GM18873 (cell line): ENCODE measurements around the gene DPT.
"Not testable (repeated sequence)": the region's sequence is repeated elsewhere in the genome, so short reads cannot be mapped to it uniquely, and the experiment has no call there.

ENCODE experiments used
- ATAC-seq: cut with Tn5 transposase; IDR thresholded peaks from one replicate; pipeline ENCODE4 v1.9.1; 2021; ENCODE audit warnings: mild to moderate bottlenecking, moderate library complexity, moderate number of reproducible peaks; ENCODE audit not compliant: unreplicated experiment, low FRiP score

The DPT gene

GRCh38 chr1:168728473-168729404, at the start of gene DPT:
TSS of gene DPT (minus strand) at chr1:168729206. CDS start at chr1:168729174, 32 bp downstream.
- no peak for ATAC-seq

GRCh38 chr1:168775366-168775765, 46.4 kb upstream of the DPT start:
- ATAC-seq = no peak

GRCh38 chr1:168774241-168774640, 45.2 kb upstream of the DPT start:
- ATAC-seq = no peak

GRCh38 chr1:168772428-168773060, 43.5 kb upstream of the DPT start:
- no peak for ATAC-seq

GRCh38 chr1:168771104-168771630, 42.2 kb upstream of the DPT start:
- ATAC-seq = no peak

- not testable (repeated sequence) for ATAC-seq
Measured at GRCh38 chr1:168769893-168770292, 40.9 kb upstream of the DPT start.

GRCh38 chr1:168767894-168768584, 39.0 kb upstream of the DPT start:
- ATAC-seq = no peak

- ATAC-seq = no peak
Measured at GRCh38 chr1:168766568-168766967, 37.6 kb upstream of the DPT start.

GRCh38 chr1:168763031-168763430, 34.0 kb upstream of the DPT start:
- ATAC-seq = no peak

- ATAC-seq = no peak
Measured at GRCh38 chr1:168762473-168762872, 33.5 kb upstream of the DPT start.

- no peak for ATAC-seq
Measured at GRCh38 chr1:168760781-168761180, 31.8 kb upstream of the DPT start.

- ATAC-seq = no peak
Measured at GRCh38 chr1:168760241-168760640, 31.2 kb upstream of the DPT start.

GRCh38 chr1:168759077-168759476, 30.1 kb upstream of the DPT start:
- no peak for ATAC-seq

GRCh38 chr1:168758503-168758902, 29.5 kb upstream of the DPT start:
- ATAC-seq = no peak

GRCh38 chr1:168755800-168756418, 26.9 kb upstream of the DPT start:
- ATAC-seq = no peak

GRCh38 chr1:168752171-168752832, 23.3 kb upstream of the DPT start:
- no peak for ATAC-seq

- ATAC-seq = no peak
Measured at GRCh38 chr1:168751195-168751650, 22.2 kb upstream of the DPT start.

- no peak for ATAC-seq
Measured at GRCh38 chr1:168742994-168743650, 14.1 kb upstream of the DPT start.

GRCh38 chr1:168742386-168742785, 13.4 kb upstream of the DPT start:
- no peak for ATAC-seq
